A549 (cell line): ENCODE measurements around the gene EXOC2. TPM values are rescaled to one million over a fixed set of nuclear protein-coding genes. Genes with fewer than 3 reads are reported as not detected.

Experiments
- ATAC-seq, 2 experiments: fragments of 200-7000 bp in 1 of 2; fragments of >200 bp in 1 of 2; cut with Nextera tagmentation in 1 of 2; cut with Tn5 transposase in 1 of 2; 3 replicates each; pipeline versions ENCODE4 v1.8.0 to v1.9.1; 2018 to 2020; ENCODE audit warnings: mild to moderate bottlenecking in 1 of 2, moderate library complexity in 1 of 2
- CTCF ChIA-PET: fragments of 300-600 bp; sonication (Branson Sonifier 250); formaldehyde crosslinking; extraction: SDS; loops from one replicate; lab custom pipeline; 2021; ENCODE audit warnings: antibody characterized with exemption, inconsistent platforms; lab: Yijun Ruan, JAX
- POLR2A ChIA-PET: fragments of 350-600 bp; formaldehyde crosslinking; extraction: SDS; loops from one replicate; lab custom pipeline; 2021; ENCODE audit warnings: antibody characterized with exemption, inconsistent platforms; lab: Yijun Ruan, JAX
- DNase-seq, 2 experiments: peaks; one replicate each; pipeline versions ENCODE4 v3.0.0 to v3.0.0-alpha.2; 2011 to 2016; ENCODE audit warnings: low read depth in 1 of 2, low spot score in 1 of 2
- FAIRE-seq: peaks from 2 replicates; lab custom pipeline; 2011; peaks lifted over from hg19 to GRCh38; lab: Jason Lieb, UNC
- H3K27ac ChIP-seq, 2 experiments: fragments of >200 bp; sonication (Bioruptor Twin); formaldehyde crosslinking; 3 replicates each; pipeline ENCODE4 v1.5.1; 2016 to 2017
- H3K4me1 ChIP-seq: fragments of >200 bp; sonication (Bioruptor Twin); formaldehyde crosslinking; 3 replicates; pipeline ENCODE4 v1.6.1; 2016
- H3K4me2 ChIP-seq: fragments of >200 bp; sonication (Bioruptor Twin); formaldehyde crosslinking; 3 replicates; pipeline ENCODE4 v1.6.1; 2016
- H3K4me3 ChIP-seq: fragments of >200 bp; sonication (Bioruptor Twin); formaldehyde crosslinking; 3 replicates; pipeline ENCODE4 v1.5.1; 2016
- H3K9me3 ChIP-seq: fragments of >200 bp; sonication (Bioruptor Twin); formaldehyde crosslinking; 3 replicates; pipeline ENCODE4 v1.6.1; 2016
- BHLHE40 ChIP-seq: IDR thresholded peaks from 2 replicates; pipeline ENCODE4 v1.6.1; 2012; ENCODE audit warnings: low read depth, low read length, inconsistent platforms
- CBX8 ChIP-seq: fragments of 200-600 bp; sonication (generic); IDR thresholded peaks from 2 replicates; pipeline ENCODE4 v1.6.1; 2016
- CEBPB ChIP-seq, 2 experiments: fragments of >200 bp in 1 of 2; sonication (Bioruptor Twin) in 1 of 2; formaldehyde crosslinking in 1 of 2; IDR thresholded peaks; 2 replicates each; pipeline ENCODE4 v1.6.1; 2012 to 2016
- CHD2 ChIP-seq: fragments of 150-350 bp; IDR thresholded peaks from 2 replicates; pipeline ENCODE4 v1.6.1; 2014; ENCODE audit warnings: low read length; ENCODE audit not compliant: partially characterized antibody
- CTCF ChIP-seq: fragments of >200 bp; sonication (Bioruptor Twin); formaldehyde crosslinking; IDR thresholded peaks from 3 replicates; pipeline ENCODE4 v1.5.1; 2016
- EP300 ChIP-seq, 2 experiments: fragments of >200 bp; sonication (Bioruptor Twin); formaldehyde crosslinking; IDR thresholded peaks; 2 replicates in 1 of 2; 3 replicates in 1 of 2; pipeline ENCODE4 v1.6.1; 2016 to 2017
- FOSL2 ChIP-seq, 2 experiments: fragments of 450-650 bp in 1 of 2; fragments of >200 bp in 1 of 2; sonication (Bioruptor Twin) in 1 of 2; formaldehyde crosslinking; IDR thresholded peaks; 2 replicates each; pipeline versions ENCODE4 v1.5.0 to v1.6.1; 2016 to 2020; ENCODE audit warnings: mild to moderate bottlenecking in 1 of 2, moderate library complexity in 1 of 2
- HDAC2 ChIP-seq: fragments of 200-600 bp; sonication (generic); IDR thresholded peaks from 2 replicates; pipeline ENCODE4 v1.6.1; 2016
- HMGXB4 ChIP-seq: fragments of 250-450 bp; sonication (Bioruptor Pico); IDR thresholded peaks from 2 replicates; pipeline ENCODE4 v1.5.0; 2021; ENCODE audit warnings: mild to moderate bottlenecking, moderate library complexity, borderline replicate concordance
- HOXB13 ChIP-seq: fragments of 250-450 bp; sonication (Bioruptor Pico); IDR thresholded peaks from 2 replicates; pipeline ENCODE4 v1.5.0; 2020; ENCODE audit warnings: low read depth, mild to moderate bottlenecking, moderate library complexity
- KDM1A ChIP-seq: fragments of 200-600 bp; sonication (generic); IDR thresholded peaks from 2 replicates; pipeline ENCODE4 v1.6.1; 2016; ENCODE audit warnings: low read depth, mild to moderate bottlenecking
- MAX ChIP-seq: IDR thresholded peaks from 2 replicates; pipeline ENCODE4 v1.6.1; 2012
- MAZ ChIP-seq: fragments of 150-350 bp; IDR thresholded peaks from 2 replicates; pipeline ENCODE4 v1.6.1; 2014; ENCODE audit warnings: antibody characterized with exemption, low read depth, low read length, borderline replicate concordance
- NFE2L2 ChIP-seq: fragments of 150-350 bp; conservative IDR thresholded peaks from 2 replicates; pipeline ENCODE4 v1.6.1; 2014; ENCODE audit warnings: low read length
- NPAS2 ChIP-seq: fragments of 250-450 bp; sonication (Bioruptor Pico); IDR thresholded peaks from 2 replicates; pipeline ENCODE4 v1.8.0; 2022; ENCODE audit warnings: mild to moderate bottlenecking, moderate library complexity, borderline replicate concordance
- PHF8 ChIP-seq: fragments of 200-600 bp; sonication (generic); IDR thresholded peaks from 2 replicates; pipeline ENCODE4 v1.6.1; 2016; ENCODE audit warnings: low read depth, mild to moderate bottlenecking, antibody characterized with exemption, moderate library complexity, borderline replicate concordance
- RCOR1 ChIP-seq: fragments of 150-350 bp; IDR thresholded peaks from 2 replicates; pipeline ENCODE4 v1.6.1; 2014; ENCODE audit warnings: antibody characterized with exemption, low read length, low read depth
- ZNF302 ChIP-seq: fragments of 250-450 bp; sonication (Bioruptor Pico); IDR thresholded peaks from 2 replicates; pipeline ENCODE4 v1.9.0; 2021; ENCODE audit warnings: inconsistent platforms, mild to moderate bottlenecking, moderate library complexity
- WGBS: methylation state at CpG from one replicate; pipeline ENCODE4 v1.1.6; 2017; ENCODE audit errors: missing lambda C conversion rate; 5-methylcytosine and 5-hydroxymethylcytosine counted together
- polyA plus RNA-seq, 4 experiments: library from polyadenylated mRNA; depleted of rRNA in 3 of 4; stranded (reverse); fragments of >200 nt; fragmentation: RNase III in 1 of 4; extraction: RNeasy Plus Mini Kit Qiagen cat#74134 plus additional on column Dnase treatment in 1 of 4; gene quantifications; 2 replicates in 3 of 4; 3 replicates in 1 of 4; pipeline ENCODE4 v1.2.3, GENCODE V29; 2011 to 2017

The EXOC2 gene
- polyA plus RNA-seq, 2 of the 4 experiments (the other 2 are of a cell fraction), result 13.3 to 22.9 TPM

- FAIRE-seq (no peak), DNase-seq (no peak), ATAC-seq (no peak)
- no peak overlapping the region for H3K27ac ChIP-seq
- TF ChIP-seq KDM1A (no peak), BHLHE40 (no peak), EP300 (IDR thresholded peaks at IDR 0.05) (no peak), CHD2 (no peak), RCOR1 (no peak), CTCF (no peak), PHF8 (no peak), MAX (no peak), CEBPB (IDR thresholded peaks at IDR 0.05) (no peak), FOSL2 (IDR thresholded peaks at IDR 0.05) (no peak), FOSL2 (CRISPR knock-in tag; IDR thresholded peaks at IDR 0.05) (no peak), HOXB13 (no peak), NFE2L2 (no peak), HDAC2 (no peak), NPAS2 (no peak), CBX8 (no peak), HMGXB4 (CRISPR knock-in tag) (no peak)
- H3K4me3 ChIP-seq, result no peak overlapping the region
- ChIA-PET POLR2A (interaction anchor here (0.6 kb wide), 1 partner anchor 27 kb away, joined by 4 read pairs; no protein-coding TSS in a partner anchor), CTCF (interaction anchor here (0.6 to 1.0 kb wide), 2 partner anchors 14 to 29 kb away, joined by 3 read pairs; no protein-coding TSS in a partner anchor)
- H3K4me1 ChIP-seq, result no peaks in the 10 kb centered on the region
- no peak overlapping the region for H3K4me2 ChIP-seq
- 66% methylated on average over 26 of the region's 62 CpGs for WGBS
- no peaks in the 10 kb centered on the region for H3K9me3 ChIP-seq
Observed at GRCh38 chr6:449486-450419, 243.2 kb downstream of the EXOC2 start.

DNA sequence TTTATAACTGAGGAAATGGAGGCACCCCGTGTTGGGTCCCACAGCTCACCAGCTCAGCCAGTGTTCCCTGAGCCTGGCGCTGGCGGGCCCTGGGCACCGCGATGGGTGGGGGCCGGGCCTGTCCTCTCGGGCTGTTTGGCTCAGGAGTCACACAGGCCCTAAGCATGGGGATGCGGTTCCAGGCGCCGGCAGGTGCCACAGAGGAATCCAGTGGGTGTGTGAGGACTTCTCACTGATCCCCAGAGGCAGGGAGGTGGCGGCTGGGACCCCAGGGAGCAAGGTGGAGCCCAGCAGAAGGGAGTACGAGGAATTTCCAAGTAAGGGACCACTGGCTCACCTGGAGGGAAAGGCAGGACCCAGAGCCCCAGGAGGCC lies 243.9 kb downstream of the EXOC2 start:
- no peak for ATAC-seq
- Histone ChIP-seq H3K9me3 (no peaks in the 10 kb centered on the region), H3K4me2 (no peak overlapping the region), H3K27ac (no peak overlapping the region), H3K4me3 (no peak overlapping the region), H3K4me1 (no peaks in the 10 kb centered on the region)
- WGBS, result 75% methylated on average over 11 of the region's 12 CpGs
- no peak for DNase-seq
- no peak for FAIRE-seq
- CTCF ChIA-PET, result interaction anchor here (1.0 kb wide), 1 partner anchor 14 kb away, joined by 3 read pairs; no protein-coding TSS in a partner anchor
- TF ChIP-seq ZNF302 (CRISPR knock-in tag) (no peak), MAZ (no peak)
- POLR2A ChIA-PET, result interaction anchor here (0.6 kb wide), 1 partner anchor 26 kb away, joined by 4 read pairs; no protein-coding TSS in a partner anchor
